Activated CD4-positive, alpha-beta T cell treated with anti-CD3 and anti-CD28 coated beads for 24 hours (primary cell): ENCODE data around the gene SLC48A1.
"Not testable (repeated sequence)": the region's sequence is repeated elsewhere in the genome, so short reads cannot be mapped to it uniquely, and the experiment has no call there.

Experiments
- DNase-seq, 2 donors: peaks; one replicate each; pipeline ENCODE4 v3.0.0-alpha.2; 2020; ENCODE audit warnings: low read depth in 2 of 2

Gene SLC48A1

GRCh38 chr12:47811072-47811396 lies 38.0 kb downstream of the SLC48A1 start:
- DNase-seq = no peak

- no peak for DNase-seq
These were observed 38.8 kb downstream of the SLC48A1 start for GRCh38 chr12:47811581-47812484.

- DNase-seq = peak; percentile 90 to 92
These were observed 39.9 kb downstream of the SLC48A1 start for GRCh38 chr12:47812797-47813510.

GRCh38 chr12:47813511-47814196 lies 40.6 kb downstream of the SLC48A1 start:
- no peak for DNase-seq

- DNase-seq = no peak
These were observed 41.6 kb downstream of the SLC48A1 start for GRCh38 chr12:47814539-47815170.

- DNase-seq = not testable (repeated sequence)
These were observed 42.4 kb downstream of the SLC48A1 start for GRCh38 chr12:47815447-47815846.

- no peak for DNase-seq
These were observed 43.6 kb downstream of the SLC48A1 start for GRCh38 chr12:47816403-47817271.

- no peak for DNase-seq
These were observed 44.4 kb downstream of the SLC48A1 start for GRCh38 chr12:47817272-47818006.

GRCh38 chr12:47818007-47818376 lies 45.0 kb downstream of the SLC48A1 start:
- DNase-seq = no peak

- DNase-seq = no peak
These were observed 45.6 kb downstream of the SLC48A1 start for GRCh38 chr12:47818467-47819137.

GRCh38 chr12:47819138-47819895 lies 46.3 kb downstream of the SLC48A1 start:
- DNase-seq = peak in 1 of 2 donors; percentile 45

GRCh38 chr12:47819896-47820630 lies 47.0 kb downstream of the SLC48A1 start, which contains the start of gene HDAC7:
TSS of gene HDAC7 (minus strand) at chr12:47819903. CDS start at chr12:47819785, 118 bp downstream.
- DNase-seq = peak; percentile 65 to 73

- no peak for DNase-seq
These were observed 47.8 kb downstream of the SLC48A1 start for GRCh38 chr12:47820631-47821345.

GRCh38 chr12:47821346-47821706 lies 48.3 kb downstream of the SLC48A1 start:
- no peak for DNase-seq

GRCh38 chr12:47822401-47822800 lies 49.4 kb downstream of the SLC48A1 start:
- no peak for DNase-seq

GRCh38 chr12:47822863-47823262 lies 49.8 kb downstream of the SLC48A1 start:
- DNase-seq = no peak

- DNase-seq = no peak
These were observed 50.5 kb downstream of the SLC48A1 start for GRCh38 chr12:47823422-47824086.
